Stimulated activated CD8-positive, alpha-beta memory T cell treated with anti-CD3 and anti-CD28 coated beads, Interleukin-15, amount 100 ng/mL, for 24 hours (primary cell): ENCODE results near the gene CRYL1.
"Not testable (repeated sequence)": the region's sequence is repeated elsewhere in the genome, so short reads cannot be mapped to it uniquely, and the experiment has no call there.

Experiments used
- DNase-seq: peaks from one replicate; pipeline ENCODE4 v3.0.0-alpha.2; 2020; ENCODE audit warnings: low read depth

CRYL1 gene

DNA sequence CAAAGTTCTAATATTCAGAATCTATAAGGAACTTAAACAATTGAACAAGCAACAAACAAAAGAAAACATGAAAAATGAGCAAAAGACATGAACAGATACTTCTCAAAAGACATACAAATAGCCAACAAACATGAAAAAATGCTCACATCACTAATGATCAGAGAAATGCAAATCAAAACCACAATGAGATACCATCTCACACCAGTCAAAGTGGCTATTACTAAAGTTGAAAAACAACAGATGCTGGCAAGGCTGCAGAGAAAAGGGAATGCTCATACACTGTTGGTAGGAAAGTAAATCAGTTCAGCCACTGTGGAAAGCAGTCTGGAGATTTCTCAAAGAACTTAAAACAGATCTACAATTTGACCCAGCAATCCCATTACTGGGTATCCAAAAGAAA lies 74.3 kb downstream of the CRYL1 start:
- DNase-seq, result no peak

DNA sequence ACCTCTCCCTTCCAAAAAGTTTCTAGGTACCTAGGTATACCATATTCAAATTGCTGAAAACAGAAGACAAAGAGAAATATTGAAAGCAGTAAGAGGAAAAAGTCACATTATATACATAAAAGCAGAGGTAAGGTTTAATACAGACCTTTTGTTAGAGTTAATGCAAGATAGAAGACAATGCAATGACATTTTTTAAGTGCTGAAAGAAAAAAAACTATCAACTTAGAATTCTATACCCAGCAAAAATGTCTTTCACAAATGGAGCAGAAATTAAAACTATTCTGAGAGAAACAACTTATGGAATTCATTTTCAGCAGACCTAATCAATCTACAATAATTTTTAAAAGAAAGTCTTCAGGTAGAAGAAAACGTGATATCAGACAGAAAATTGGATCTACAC lies 77.2 kb downstream of the CRYL1 start:
- DNase-seq, result no peak

DNA sequence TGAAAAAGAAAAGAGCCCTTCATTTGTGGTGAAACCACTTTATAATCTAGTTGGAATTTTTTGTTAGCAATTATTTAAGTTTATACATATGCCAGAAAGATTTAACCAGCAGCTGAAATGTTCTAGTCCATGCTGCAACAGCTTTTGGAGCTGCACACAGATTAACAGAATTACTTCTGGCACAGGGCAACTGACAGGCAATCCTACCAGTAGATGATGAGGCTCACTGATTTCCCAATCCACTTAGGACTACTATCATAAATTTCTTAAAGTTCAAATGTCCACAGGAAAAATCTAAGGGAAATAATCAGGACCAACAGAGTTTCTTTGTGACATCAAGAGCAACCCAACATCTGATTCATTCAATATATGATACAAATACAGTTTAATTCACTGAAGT lies 78.8 kb downstream of the CRYL1 start:
- no peak for DNase-seq

DNA sequence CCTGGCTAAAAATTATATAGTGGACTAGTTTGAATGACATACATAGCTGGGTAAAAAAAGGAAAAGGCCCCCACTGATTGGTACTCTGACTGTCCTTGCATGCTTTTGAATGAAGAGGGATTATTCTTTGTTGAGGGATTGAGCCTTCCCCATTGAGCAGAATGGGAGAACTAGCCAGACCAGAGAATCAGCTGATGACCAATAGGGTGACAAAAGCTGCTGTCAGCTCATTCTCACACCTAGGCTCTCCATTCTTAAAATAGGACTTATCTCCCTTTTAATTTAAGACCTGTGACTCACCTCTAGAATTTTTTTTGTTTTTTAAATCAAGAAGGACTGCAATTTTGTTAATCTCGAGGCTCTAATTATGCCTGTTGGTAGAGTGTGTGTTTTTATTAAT lies 79.3 kb downstream of the CRYL1 start:
- no peak for DNase-seq

DNA sequence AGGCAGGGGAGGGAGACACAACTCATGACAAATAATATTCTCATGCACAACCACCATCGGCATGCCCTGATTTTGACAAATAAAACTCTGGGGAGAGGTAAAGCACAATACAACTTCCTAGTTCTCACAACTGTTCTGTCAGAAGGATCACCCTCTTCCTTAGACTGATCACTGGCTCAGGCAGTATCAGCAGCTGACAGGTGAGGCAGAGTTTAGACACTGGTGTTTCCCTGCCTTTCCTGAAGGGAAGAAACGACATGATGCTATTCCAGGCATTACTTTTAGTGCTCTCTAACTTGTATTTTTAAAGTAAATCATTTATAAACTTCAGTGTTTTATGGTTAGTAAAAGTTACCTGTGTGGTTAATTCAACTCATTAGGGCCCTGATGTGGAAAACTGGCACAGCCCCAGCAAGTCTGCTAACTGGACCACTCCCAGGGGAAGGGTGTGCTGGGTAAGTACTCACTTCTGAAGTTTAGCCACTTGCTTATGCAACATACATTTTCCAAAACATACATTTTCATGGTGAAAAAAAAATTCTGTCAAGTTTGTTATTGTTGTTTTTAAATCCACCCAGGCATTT lies 82.8 kb downstream of the CRYL1 start:
- no peak for DNase-seq

GRCh38 chr13:20442375-20442774 lies 83.3 kb downstream of the CRYL1 start:
- DNase-seq, result no peak

GRCh38 chr13:20441879-20442278 lies 83.8 kb downstream of the CRYL1 start:
- no peak for DNase-seq

GRCh38 chr13:20441056-20441455 lies 84.6 kb downstream of the CRYL1 start:
- DNase-seq, result no peak

GRCh38 chr13:20439261-20439660 lies 86.4 kb downstream of the CRYL1 start:
- DNase-seq, result no peak

- no peak for DNase-seq
Observed at GRCh38 chr13:20438801-20439200, 86.9 kb downstream of the CRYL1 start.

DNA sequence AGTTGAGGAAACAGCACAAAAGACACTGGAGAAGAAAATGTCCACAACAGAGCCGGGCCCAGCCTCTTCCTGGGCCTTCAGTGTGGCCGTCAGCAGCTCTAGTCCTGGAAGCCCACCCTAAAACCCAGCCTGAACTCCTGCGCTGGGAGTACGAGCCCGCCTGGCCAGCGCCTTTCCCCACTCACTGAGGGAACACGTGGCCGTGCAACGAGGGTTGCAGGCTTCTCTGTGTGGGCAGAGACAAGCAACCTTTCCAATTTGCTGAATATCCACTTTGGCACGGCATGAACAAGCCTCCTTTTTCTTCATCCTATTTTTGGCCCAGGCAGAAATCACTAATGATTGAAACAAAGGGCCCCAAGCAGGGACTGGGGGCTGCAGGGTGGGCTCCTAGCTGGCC lies 89.2 kb downstream of the CRYL1 start:
- no peak for DNase-seq

- DNase-seq, result no peak
Observed at GRCh38 chr13:20435616-20436368, 89.9 kb downstream of the CRYL1 start.

DNA sequence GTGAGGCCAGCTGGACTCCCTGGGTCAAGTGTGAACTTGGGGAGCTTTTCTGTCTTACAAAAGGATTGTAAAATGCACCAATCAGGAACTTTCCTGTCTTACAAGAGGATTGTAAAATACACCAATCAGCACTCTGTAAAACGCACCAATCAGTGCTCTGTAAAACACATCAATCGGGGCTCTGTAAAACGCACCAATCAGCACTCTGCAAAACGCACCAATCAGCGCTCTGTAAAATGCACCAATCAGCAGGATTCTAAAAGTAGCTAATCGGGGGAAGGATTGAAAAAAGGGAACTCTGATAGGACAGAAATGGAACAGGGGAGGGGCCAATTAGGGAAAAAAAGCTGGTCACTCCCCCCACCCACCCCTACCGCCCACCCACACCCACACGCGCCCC lies 91.4 kb downstream of the CRYL1 start:
- DNase-seq, result not testable (repeated sequence)

GRCh38 chr13:20431687-20432384 lies 93.8 kb downstream of the CRYL1 start:
- DNase-seq, result no peak

GRCh38 chr13:20431080-20431479 lies 94.6 kb downstream of the CRYL1 start:
- DNase-seq, result no peak

GRCh38 chr13:20430296-20430695 lies 95.4 kb downstream of the CRYL1 start:
- no peak for DNase-seq

- DNase-seq, result no peak
Observed at GRCh38 chr13:20429682-20430081, 96.0 kb downstream of the CRYL1 start.

DNA sequence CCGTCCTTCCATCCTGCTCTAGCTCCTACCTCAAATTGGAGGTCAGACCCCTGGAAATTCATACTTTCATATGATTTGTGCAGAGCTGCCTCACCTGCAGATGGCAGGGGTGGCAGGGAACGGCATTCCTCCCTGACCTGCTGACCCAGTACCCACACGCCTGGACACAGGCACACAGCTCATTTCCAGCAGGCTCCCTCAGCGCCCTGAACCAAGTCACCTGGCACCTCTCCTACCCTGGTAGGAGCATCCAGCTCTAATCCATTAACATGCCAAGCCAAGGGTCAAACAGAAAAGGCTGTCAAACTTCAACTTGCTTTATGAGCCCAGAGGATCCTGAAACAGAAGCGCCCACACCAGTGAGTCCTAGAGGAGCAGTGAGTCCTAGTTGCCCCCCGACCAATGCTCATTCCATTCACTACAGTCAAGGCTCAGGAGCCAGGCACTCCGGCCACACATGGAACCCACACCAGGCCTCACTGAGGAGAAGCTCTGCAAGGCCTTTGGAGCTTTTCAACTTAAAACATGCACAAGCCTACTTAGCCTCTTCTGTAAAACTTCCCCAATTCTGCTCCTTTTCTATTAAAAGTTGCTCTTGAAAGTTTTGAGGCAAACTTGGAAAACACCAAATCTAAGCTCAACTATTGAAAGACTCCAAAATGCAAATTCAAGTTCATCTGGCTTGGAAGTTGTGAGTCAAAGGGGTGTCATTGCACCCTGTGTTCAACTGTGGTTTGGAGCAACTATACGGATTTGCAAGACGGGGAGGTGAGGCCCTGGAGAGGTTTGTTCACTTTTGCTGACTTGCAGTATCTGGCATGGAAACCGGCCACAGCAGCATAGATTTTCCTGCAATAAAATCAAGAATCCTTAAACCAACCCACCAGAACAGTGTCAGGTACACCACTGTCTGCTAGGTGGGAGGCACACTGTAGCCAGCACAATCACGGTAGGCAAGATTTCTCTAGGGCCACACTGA lies 96.7 kb downstream of the CRYL1 start:
- DNase-seq, result no peak

DNA sequence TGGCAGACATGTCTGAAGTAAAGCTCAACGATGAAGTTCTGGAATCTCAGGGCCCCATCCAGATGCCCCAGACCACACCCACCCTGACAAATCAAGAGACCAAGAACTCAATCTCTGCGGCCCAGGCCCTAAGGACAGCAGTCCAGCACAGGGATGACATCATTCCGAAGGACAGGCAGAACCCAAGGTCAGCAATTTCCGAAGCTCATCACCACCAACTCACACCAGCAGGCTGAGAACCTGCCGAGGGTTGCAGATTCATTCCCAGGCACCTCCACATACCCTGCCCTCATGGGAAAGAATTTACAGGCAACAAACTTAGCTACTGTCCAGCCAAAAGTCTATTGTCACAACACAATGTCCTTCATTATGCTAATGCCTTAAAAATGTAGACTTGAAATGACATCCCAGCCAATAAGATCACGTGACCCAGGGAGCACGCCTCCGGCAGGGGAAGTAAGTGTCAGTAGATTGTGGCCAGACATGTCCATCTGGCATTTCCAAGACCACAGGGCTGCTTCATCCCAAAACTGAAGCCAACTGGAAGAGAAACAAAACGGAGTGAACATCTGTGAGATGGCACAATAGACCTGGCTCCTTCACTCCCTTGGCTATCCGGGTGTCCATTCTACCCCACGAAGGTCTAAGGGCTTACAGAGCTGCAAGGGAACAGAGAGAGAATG lies 98.8 kb downstream of the CRYL1 start:
- no peak for DNase-seq

DNA sequence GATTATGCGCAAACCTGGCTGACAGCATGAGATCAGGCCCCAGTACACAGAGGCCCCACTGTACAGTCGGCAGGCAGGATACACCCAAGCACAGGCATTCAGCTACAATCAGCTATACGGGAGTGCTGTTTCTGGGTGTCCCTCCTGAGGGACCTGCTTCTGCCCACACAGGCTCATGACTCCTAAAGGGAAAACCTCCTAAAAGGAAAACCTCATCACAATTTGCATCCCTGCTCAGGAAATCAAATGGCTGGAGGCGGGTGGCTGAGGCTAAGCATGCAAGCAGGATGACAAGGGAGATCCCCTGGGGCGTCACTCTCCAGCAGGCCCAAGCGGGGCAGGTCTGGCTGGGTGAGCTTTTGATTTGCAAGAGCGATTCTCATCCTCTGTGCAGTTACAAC lies 99.8 kb downstream of the CRYL1 start:
- DNase-seq, result no peak

GRCh38 chr13:20424949-20425348 lies 100.7 kb downstream of the CRYL1 start:
- no peak for DNase-seq

DNA sequence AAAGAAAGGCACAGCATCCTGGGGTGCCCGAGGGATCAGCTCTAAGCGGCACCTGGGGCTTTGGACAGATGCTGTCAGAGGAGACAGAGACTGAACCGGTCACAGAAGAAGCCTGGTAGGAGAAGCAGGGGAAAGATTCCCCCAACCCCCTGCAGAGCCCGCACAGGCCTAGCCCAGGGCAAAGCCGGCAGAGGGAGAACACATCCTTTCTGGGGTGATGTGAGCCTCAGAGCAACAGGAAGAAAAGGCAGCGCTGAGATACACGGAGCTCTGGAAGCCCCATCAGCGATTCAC lies 101.2 kb downstream of the CRYL1 start:
- no peak for DNase-seq
